ENCODE results near the gene AGPAT4.

The AGPAT4 gene

GRCh38 chr6:161166176-161166575 is 107.7 kb downstream of the AGPAT4 start:
- no peak for DNase-seq (ENCODE audit: low spot score)

- no peak for DNase-seq (ENCODE audit: low spot score)
Observed at GRCh38 chr6:161164182-161164625, 109.7 kb downstream of the AGPAT4 start.

- no peak for DNase-seq (ENCODE audit: low spot score)
Observed at GRCh38 chr6:161163466-161164181, 110.2 kb downstream of the AGPAT4 start.

DNA sequence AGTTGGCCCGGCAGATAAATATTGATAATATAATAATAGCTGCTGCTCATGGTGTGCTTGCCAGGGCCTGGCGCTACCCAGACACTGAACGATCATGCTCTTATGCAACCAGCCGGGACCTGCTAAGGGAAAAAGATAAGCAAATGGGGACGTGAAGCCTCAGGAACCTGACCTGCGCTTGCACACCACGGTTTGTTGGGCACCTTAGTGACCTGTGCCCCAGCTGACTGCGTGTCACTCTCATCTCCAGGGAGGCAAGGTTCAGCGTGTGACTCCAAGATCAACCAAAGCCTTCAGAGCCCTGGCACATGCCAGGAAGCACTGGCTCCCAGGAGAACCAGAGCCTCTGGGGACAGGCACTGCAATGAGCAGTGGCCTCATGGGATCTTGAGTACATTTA is 111.1 kb downstream of the AGPAT4 start:
- DNase-seq (ENCODE audit: low spot score), result no peak

GRCh38 chr6:161161889-161162624 is 111.8 kb downstream of the AGPAT4 start:
- no peak for DNase-seq (ENCODE audit: low spot score)

DNA sequence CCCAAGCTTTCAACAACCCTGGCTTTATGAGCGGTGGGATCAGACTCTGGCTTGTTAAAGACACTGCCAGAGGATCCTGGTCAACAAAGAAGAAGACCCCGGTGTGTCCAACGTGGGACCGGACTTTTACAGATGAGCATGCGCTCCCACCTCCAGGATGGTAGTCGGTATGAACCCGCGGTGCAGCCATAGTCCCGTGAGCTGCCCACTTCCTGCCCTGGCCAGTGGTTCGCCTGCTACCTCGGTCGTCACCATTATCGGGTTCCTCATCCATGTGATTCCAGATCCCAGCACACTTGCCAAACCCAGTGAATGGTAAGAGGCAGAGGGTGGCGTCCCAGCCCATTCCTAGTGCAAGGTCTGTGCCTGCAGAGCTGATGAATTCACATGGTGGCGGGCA is 112.7 kb downstream of the AGPAT4 start:
- DNase-seq (ENCODE audit: low spot score), result no peak

DNA sequence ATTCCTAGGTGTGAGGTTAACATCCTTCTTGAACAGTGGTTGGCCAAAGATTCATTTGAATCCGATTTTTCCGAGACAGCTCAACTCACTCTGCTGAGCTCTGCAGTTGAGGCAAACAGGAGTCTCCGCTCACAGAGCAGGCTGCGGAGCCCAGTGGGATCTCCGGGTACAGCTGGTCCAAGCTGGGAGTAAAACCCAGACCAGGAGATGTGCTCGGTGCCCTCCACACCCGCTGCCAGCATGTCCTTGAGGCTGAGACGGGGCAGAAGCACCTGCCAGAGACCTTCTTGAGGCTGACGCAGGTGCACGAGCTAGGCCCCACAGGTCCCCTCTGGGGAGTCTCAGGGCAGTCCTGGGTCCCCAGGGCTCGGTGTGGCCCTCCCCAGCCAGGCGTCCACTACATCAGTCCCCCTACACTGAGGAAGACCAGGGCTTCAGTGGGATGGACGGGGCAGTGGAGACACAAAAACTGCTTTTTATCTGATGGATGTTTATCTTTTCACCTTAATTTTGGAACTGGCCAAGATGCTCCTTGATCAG is 119.0 kb downstream of the AGPAT4 start:
- no peak for DNase-seq (ENCODE audit: low spot score)

DNA sequence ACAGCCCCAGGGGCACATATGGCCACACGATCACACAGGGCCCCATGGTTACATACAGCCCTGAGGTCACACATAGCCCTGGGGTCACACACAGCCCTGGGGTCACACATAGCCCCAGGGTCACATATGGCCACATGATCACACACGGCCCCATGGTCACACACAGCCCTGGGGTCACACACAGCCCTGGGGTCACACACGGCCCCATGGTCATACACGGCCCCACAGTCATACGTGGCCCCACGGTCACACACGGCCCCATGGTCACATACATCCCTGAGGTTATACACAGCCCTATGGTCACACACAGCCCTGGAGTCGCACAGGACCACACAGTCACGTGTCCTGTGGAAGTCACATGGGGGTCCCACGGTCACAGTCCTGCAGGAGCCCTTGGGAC is 120.1 kb downstream of the AGPAT4 start:
- DNase-seq (ENCODE audit: low spot score), result no peak

- DNase-seq (ENCODE audit: low spot score), result no peak
Observed at GRCh38 chr6:161152907-161153662, 120.8 kb downstream of the AGPAT4 start.

- no peak for DNase-seq (ENCODE audit: low spot score)
Observed at GRCh38 chr6:161152527-161152862, 121.4 kb downstream of the AGPAT4 start.

DNA sequence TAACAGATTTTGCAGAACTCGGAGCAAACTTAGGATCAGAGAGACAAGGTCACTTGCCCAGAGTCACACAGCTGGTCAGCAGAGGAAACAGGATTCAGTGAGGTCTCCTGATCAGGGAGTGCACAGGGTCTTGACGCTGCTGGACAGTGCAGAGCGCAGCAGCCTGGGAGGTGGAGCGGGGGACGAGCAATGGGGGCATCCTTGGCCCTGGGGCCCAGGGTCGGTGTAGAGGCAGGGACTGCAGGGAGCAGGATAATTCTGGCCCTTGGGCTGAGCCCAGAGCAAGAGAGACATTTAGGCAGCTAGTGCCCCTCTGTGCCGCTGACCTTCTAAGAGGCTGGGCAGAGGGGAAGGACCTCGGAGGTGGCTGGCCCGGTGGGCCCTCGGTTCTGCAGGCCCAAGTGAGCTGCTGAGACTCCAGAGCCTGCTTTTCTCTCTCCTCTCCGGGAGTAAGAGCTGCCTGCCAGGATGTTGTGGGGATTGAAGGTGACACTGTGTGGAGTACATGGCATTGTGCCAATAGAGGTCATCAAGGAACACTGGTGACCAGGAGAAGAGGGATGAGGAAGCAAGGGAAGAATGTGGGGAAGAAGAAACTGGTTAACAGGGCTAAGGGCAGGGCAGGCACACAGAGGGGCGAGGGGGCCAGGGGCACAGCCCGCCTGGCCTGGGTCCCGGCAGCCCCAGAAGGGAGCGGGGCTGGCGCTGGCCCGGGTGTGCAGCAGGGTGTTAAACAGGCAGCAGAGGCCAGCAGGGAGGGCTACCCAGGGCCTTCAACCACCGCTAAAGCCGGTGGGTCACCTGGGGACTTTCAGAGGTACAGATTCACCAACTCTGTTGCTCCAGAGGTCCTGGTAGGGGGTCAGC is 122.0 kb downstream of the AGPAT4 start:
- DNase-seq (ENCODE audit: low spot score), result no peak

- no peak for DNase-seq (ENCODE audit: low spot score)
Observed at GRCh38 chr6:161151059-161151645, 122.7 kb downstream of the AGPAT4 start.

DNA sequence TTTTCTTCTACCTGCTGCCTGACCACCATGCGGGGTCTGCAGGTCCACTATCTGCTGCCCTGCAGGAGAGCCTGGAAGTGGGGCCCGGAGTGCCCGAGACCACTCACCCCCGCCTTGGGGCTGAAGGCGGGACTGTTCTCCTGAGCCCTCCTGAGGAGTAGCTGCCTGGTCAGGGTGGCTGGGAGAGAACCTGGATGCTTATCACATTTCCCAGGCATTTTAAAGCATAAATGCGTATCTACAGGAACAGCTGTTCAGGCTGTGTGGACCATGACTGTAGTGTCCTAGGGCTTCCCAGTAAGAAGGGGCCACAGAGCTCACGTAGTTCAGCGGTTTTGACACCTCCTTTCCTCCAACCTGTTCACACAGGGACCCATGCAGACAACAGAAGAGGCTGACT is 123.3 kb downstream of the AGPAT4 start:
- no peak for DNase-seq (ENCODE audit: low spot score)

GRCh38 chr6:161150136-161150535 is 123.7 kb downstream of the AGPAT4 start:
- DNase-seq (ENCODE audit: low spot score), result no peak

DNA sequence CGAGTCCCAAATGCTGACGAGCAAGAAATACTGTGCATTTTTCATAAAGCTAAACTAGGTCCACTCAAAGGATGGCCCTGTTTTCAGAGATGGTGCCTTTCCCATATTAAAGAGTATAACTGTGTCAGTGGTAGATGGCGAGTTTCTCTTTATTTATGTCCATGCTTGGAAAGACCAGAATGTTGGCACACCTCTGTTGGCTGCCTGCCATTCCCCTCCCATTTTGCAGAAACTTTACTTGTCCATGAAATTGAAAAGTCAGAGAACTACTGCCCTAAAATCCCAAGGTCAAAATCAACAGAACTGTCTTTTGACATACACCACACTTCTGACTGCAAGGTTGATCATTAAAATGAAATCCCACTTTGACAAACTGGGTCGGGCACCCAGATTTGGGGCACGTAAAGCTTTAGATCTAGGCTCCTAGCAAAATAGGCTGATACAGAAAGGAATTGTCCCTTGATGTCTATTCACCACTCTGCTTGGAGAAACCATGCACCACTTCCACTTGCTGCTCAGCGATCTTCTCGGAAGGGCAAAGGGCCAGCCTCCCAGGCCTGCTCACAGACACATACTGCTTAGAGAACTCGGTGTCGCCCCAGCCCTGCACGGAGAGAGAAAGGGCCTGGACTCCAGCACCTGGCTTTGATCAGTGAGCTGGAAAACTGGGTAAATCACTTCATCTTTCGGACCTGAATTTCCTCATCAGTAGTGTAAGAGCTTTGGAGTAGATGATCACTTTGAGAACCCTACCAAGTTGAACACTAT is 130.0 kb downstream of the AGPAT4 start:
- DNase-seq (ENCODE audit: low spot score), result no peak

- no peak for DNase-seq (ENCODE audit: low spot score)
Observed at GRCh38 chr6:161142957-161143296, 130.9 kb downstream of the AGPAT4 start.

DNA sequence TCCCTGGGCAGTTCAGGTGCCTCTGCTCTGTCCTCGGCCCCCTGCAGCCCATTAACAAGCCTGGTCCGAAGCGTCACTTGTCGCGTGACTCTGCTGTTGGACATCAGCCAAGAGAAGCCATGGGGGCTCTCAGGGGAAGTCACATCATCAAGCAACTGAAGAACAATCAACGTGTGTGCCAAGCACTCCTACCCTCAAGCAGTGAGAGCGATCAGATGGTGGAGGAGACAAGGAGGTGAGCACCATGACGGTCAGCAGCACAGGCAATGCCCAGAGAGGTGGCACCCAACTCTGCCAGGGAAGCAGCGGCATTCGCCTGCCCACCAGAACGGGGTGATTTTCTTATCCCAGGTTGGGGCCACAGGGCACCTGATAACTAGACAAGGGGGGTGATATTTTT is 132.7 kb downstream of the AGPAT4 start:
- no peak for DNase-seq (ENCODE audit: low spot score)

GRCh38 chr6:161140554-161140875 is 133.3 kb downstream of the AGPAT4 start:
- no peak for DNase-seq (ENCODE audit: low spot score)

GRCh38 chr6:161139766-161140553 is 133.9 kb downstream of the AGPAT4 start:
- peak; percentile 1 for DNase-seq (ENCODE audit: low spot score)

GRCh38 chr6:161139304-161139765 is 134.5 kb downstream of the AGPAT4 start:
- no peak for DNase-seq (ENCODE audit: low spot score)

Data from SW480 (cell line).